SK-N-SH (cell line): ENCODE results near the gene TEX35. TPM values are rescaled to one million over a fixed set of nuclear protein-coding genes. Genes with fewer than 3 reads are reported as not detected.

Source experiments
- CTCF ChIA-PET: fragments of 300-600, 350-600 bp; formaldehyde crosslinking; extraction: SDS; loops from one replicate; lab custom pipeline; 2021; lab: Yijun Ruan, JAX
- POLR2A ChIA-PET: fragments of 350-600 bp; sonication (Branson Sonifier 250); formaldehyde crosslinking; extraction: SDS; loops from one replicate; lab custom pipeline; 2020; ENCODE audit warnings: antibody characterized with exemption, inconsistent platforms; lab: Yijun Ruan, JAX
- DNase-seq: peaks from one replicate; pipeline ENCODE4 v3.0.0; 2012
- H2AFZ ChIP-seq: fragments of 200-600 bp; sonication (generic); 2 replicates; pipeline ENCODE4 v1.8.1; 2016; ENCODE audit warnings: antibody characterized with exemption, mild to moderate bottlenecking, low read depth
- H3F3A ChIP-seq: fragments of 200-600 bp; sonication (generic); replicated peaks from 2 replicates; pipeline ENCODE3; 2016; ENCODE audit warnings: antibody characterized with exemption, mild to moderate bottlenecking; ENCODE audit not compliant: insufficient read depth
- H3K27ac ChIP-seq, 2 experiments: fragments of 200-500 bp in 1 of 2; fragments of 200-600 bp in 1 of 2; sonication (Bioruptor generic) in 1 of 2; sonication (generic), shearing (Covaris generic) in 1 of 2; 2 replicates each; pipeline versions ENCODE4 v1.5.1 to v1.6.1; 2014 to 2016; ENCODE audit warnings: low read depth in 2 of 2, inconsistent platforms in 1 of 2, low read length in 1 of 2, mild to moderate bottlenecking in 1 of 2, mixed read lengths in 1 of 2
- H3K27me3 ChIP-seq: fragments of 200-600 bp; sonication (generic), shearing (Covaris generic); 2 replicates; pipeline ENCODE4 v1.6.1; 2016; ENCODE audit warnings: mixed run types; ENCODE audit not compliant: insufficient read depth
- H3K36me3 ChIP-seq, 2 experiments: fragments of 200-500 bp in 1 of 2; fragments of 200-600 bp in 1 of 2; sonication (Bioruptor generic) in 1 of 2; sonication (generic) in 1 of 2; replicated peaks in 1 of 2; 2 replicates each; pipeline versions ENCODE3 to v1.5.1; 2014 to 2016; ENCODE audit warnings: low read length in 1 of 2, mild to moderate bottlenecking in 1 of 2; ENCODE audit not compliant: insufficient read depth in 2 of 2, control insufficient read depth in 1 of 2
- H3K4me1 ChIP-seq, 2 experiments: fragments of 200-500 bp in 1 of 2; fragments of 200-600 bp in 1 of 2; sonication (Bioruptor generic) in 1 of 2; sonication (generic), shearing (Covaris generic) in 1 of 2; 2 replicates each; pipeline versions ENCODE4 v1.5.1 to v1.6.1; 2014 to 2016; ENCODE audit warnings: low read depth in 1 of 2, low read length in 1 of 2, mixed run types in 1 of 2; ENCODE audit not compliant: insufficient read depth in 2 of 2, control insufficient read depth in 1 of 2
- H3K4me2 ChIP-seq: fragments of 200-600 bp; sonication (generic), shearing (Covaris generic); 2 replicates; pipeline ENCODE4 v1.6.1; 2017; ENCODE audit warnings: mixed run types
- H3K4me3 ChIP-seq, 2 experiments: fragments of 200-500 bp in 1 of 2; fragments of 200-600 bp in 1 of 2; sonication (Bioruptor generic) in 1 of 2; sonication (generic), shearing (Covaris generic) in 1 of 2; 2 replicates each; pipeline versions ENCODE4 v1.5.1 to v1.8.1; 2014 to 2016; ENCODE audit warnings: low read depth in 2 of 2, inconsistent platforms in 1 of 2, low read length in 1 of 2, mild to moderate bottlenecking in 1 of 2, mixed read lengths in 1 of 2, moderate library complexity in 1 of 2
- H3K79me2 ChIP-seq: fragments of 200-600 bp; sonication (generic); 2 replicates; pipeline ENCODE4 v1.8.1; 2017; ENCODE audit warnings: mild to moderate bottlenecking; ENCODE audit not compliant: insufficient read depth
- H3K9ac ChIP-seq: fragments of 200-600 bp; sonication (generic); 2 replicates; pipeline ENCODE4 v1.6.1; 2017; ENCODE audit warnings: mixed run types
- H3K9me2 ChIP-seq: fragments of 200-600 bp; sonication (generic); 2 replicates; pipeline ENCODE4 v1.6.1; 2017; ENCODE audit warnings: mixed run types
- H3K9me3 ChIP-seq: fragments of 200-600 bp; sonication (generic); 2 replicates; pipeline ENCODE4 v1.6.1; 2017; ENCODE audit warnings: mixed run types, mild to moderate bottlenecking, moderate library complexity
- H4K20me1 ChIP-seq: fragments of 200-600 bp; sonication (generic); 2 replicates; pipeline ENCODE4 v1.6.1; 2017; ENCODE audit warnings: mild to moderate bottlenecking, mixed run types; ENCODE audit not compliant: insufficient read depth
- CHD2 ChIP-seq: fragments of 150-350 bp; IDR thresholded peaks from 2 replicates; pipeline ENCODE4 v1.6.1; 2018; ENCODE audit warnings: low read length; ENCODE audit not compliant: partially characterized antibody
- CTCF ChIP-seq: fragments of 200-600 bp; sonication (generic); IDR thresholded peaks from 2 replicates; pipeline ENCODE4 v1.6.1; 2017; ENCODE audit warnings: antibody characterized with exemption, mild to moderate bottlenecking, moderate library complexity
- ELF1 ChIP-seq: IDR thresholded peaks from 2 replicates; pipeline ENCODE4 v1.4.0; 2012
- IRF3 ChIP-seq: fragments of 150-350 bp; IDR thresholded peaks from 2 replicates; pipeline ENCODE4 v1.6.1; 2016; ENCODE audit warnings: mild to moderate bottlenecking, low read depth, low read length
- MEF2A ChIP-seq: IDR thresholded peaks from 2 replicates; pipeline ENCODE4 v1.4.0; 2012; ENCODE audit warnings: low read depth, borderline replicate concordance
- MXI1 ChIP-seq: IDR thresholded peaks from 2 replicates; pipeline ENCODE4 v1.6.1; 2012; ENCODE audit warnings: mild to moderate bottlenecking, low read depth, low read length, improper control_type of control experiment
- NRF1 ChIP-seq: IDR thresholded peaks from 2 replicates; pipeline ENCODE4 v1.6.1; 2012; ENCODE audit warnings: low read depth, mild to moderate bottlenecking, low read length
- RFX5 ChIP-seq: IDR thresholded peaks from 2 replicates; pipeline ENCODE4 v1.6.1; 2012; ENCODE audit warnings: mild to moderate bottlenecking, improper control_type of control experiment, low read length
- SIN3A ChIP-seq: IDR thresholded peaks from 2 replicates; pipeline ENCODE4 v1.6.1; 2012; ENCODE audit warnings: low read depth, mild to moderate bottlenecking, low read length, moderate library complexity, borderline replicate concordance
- TAF1 ChIP-seq: IDR thresholded peaks from 2 replicates; pipeline ENCODE4 v1.6.1; 2012; ENCODE audit warnings: low read depth, mild to moderate bottlenecking, low read length, moderate library complexity, borderline replicate concordance
- USF1 ChIP-seq: IDR thresholded peaks from 2 replicates; pipeline ENCODE4 v1.4.0; 2012; ENCODE audit warnings: low read depth, borderline replicate concordance
- YY1 ChIP-seq: IDR thresholded peaks from 2 replicates; pipeline ENCODE4 v1.4.0; 2012; ENCODE audit warnings: low read depth, mild to moderate bottlenecking
- ZBTB33 ChIP-seq: IDR thresholded peaks from 2 replicates; pipeline ENCODE4 v1.4.0; 2012; ENCODE audit warnings: low read depth, borderline replicate concordance
- WGBS: methylation state at CpG from one replicate; pipeline ENCODE4 v1.1.6; 2017; ENCODE audit warnings: low lambda C conversion rate; 5-methylcytosine and 5-hydroxymethylcytosine counted together
- polyA plus RNA-seq, 3 experiments: library from polyadenylated mRNA; depleted of rRNA; stranded (reverse); fragments of >200 nt; gene quantifications; 2 replicates each; pipeline ENCODE4 v1.2.3, GENCODE V29; 2012

Gene TEX35
- polyA plus RNA-seq, 1 of the 3 experiments (the other 2 are of a cell fraction): 0.03 TPM

- peaks cover 0 to 4% of the 10 kb centered on the region in 2 experiments; a peak in 1 of 4 replicates for H3K4me1 ChIP-seq
- H3K9me3 ChIP-seq: no peaks in the 10 kb centered on the region
- no peaks in the 10 kb centered on the region for H4K20me1 ChIP-seq
- H3K4me3 ChIP-seq: no peak overlapping the region
- no peaks in the 10 kb centered on the region for H3K27me3 ChIP-seq
- H3F3A ChIP-seq: no peaks in the 10 kb centered on the region
- 90% methylated on average over 13 of the region's 13 CpGs for WGBS
- H3K9me2 ChIP-seq: no peaks in the 10 kb centered on the region
- no peaks in the 10 kb centered on the region for H3K36me3 ChIP-seq
- no peak for DNase-seq
- no peaks in the 10 kb centered on the region for H3K79me2 ChIP-seq
- no peak for TF ChIP-seq NRF1
- no peak for TF ChIP-seq ZBTB33
- TF ChIP-seq IRF3: no peak
- TF ChIP-seq MEF2A: no peak
- no peak for TF ChIP-seq TAF1
- TF ChIP-seq ELF1: no peak
- no peak for TF ChIP-seq CTCF
- no peak for TF ChIP-seq SIN3A
- no peak for TF ChIP-seq USF1
- TF ChIP-seq MXI1: no peak
- no peak for TF ChIP-seq RFX5
- TF ChIP-seq YY1: no peak
- no peak for TF ChIP-seq CHD2
- ChIA-PET POLR2A (no interaction called here), CTCF (interaction anchor here (0.6 to 1.4 kb wide), 3 partner anchors 9 to 184 kb away, joined by 3 to 5 read pairs (median 4); no protein-coding TSS in a partner anchor)
- no peak overlapping the region for H3K4me2 ChIP-seq
- no peak overlapping the region for H3K27ac ChIP-seq
- no peak overlapping the region for H2AFZ ChIP-seq
- H3K9ac ChIP-seq: no peak overlapping the region
These were observed 18.3 kb upstream of the TEX35 start for GRCh38 chr1:178494569-178494971.
